Vagina (tissue), 2 donors: ENCODE data around the gene MYO3A.

Experiments
- CTCF ChIP-seq, 3 experiments: fragments of 450-650 bp in 2 of 3; fragments of 200-600 bp in 1 of 3; sonication (generic) in 1 of 3; IDR thresholded peaks; one replicate each; pipeline ENCODE4 v1.5.1; 2017 to 2019; ENCODE audit warnings: antibody characterized with exemption in 3 of 3, mild to moderate bottlenecking in 2 of 3, moderate library complexity in 2 of 3
- POLR2A ChIP-seq, 2 donors: fragments of 450-650 bp; IDR thresholded peaks; one replicate each; pipeline ENCODE4 v1.6.1; 2017; ENCODE audit warnings: antibody characterized with exemption in 2 of 2, mild to moderate bottlenecking in 2 of 2, moderate library complexity in 2 of 2

DNA sequence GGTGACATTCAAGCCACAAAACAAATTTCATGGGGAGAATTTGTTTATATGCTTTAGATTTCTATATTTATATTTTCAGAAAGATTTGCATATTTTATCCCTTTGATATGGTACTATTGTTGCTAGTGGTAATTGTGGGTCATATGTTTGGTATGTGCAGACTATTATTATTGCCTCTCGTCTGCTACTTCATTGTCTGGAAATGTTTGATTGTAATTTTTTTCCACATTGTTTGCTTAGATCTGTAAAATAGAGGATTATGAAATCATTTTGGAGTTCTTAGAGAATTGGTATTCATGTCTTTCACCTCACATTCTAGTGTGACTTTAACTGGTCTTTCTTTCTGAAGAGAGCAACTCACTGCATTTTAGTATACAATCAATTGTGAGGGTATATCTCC, 44.7 kb downstream of the MYO3A start:
- TF ChIP-seq CTCF (IDR thresholded peaks at IDR 0.05): no peak
- TF ChIP-seq POLR2A (IDR thresholded peaks at IDR 0.05): no peak
